ENCODE data around the gene FMNL2.

GRCh38 chr2:152446213-152446612 is 111.2 kb downstream of the FMNL2 start:
- no peak for TF ChIP-seq CTCF (IDR thresholded peaks at IDR 0.05 in 4 of 5, conservative IDR thresholded peaks at IDR 0.05 in 1 of 5)
- TF ChIP-seq POLR2A (IDR thresholded peaks at IDR 0.05) = no peak

Measured in gastrocnemius medialis (tissue), 4 donors.